GM10266 (cell line): ENCODE measurements around the gene BRD3.

ENCODE experiments used
- DNase-seq: peaks from one replicate; pipeline ENCODE4 v3.0.0; 2012; ENCODE audit errors: extremely low spot score
- CTCF ChIP-seq: IDR thresholded peaks from 2 replicates; pipeline ENCODE4 v1.5.1; 2012; ENCODE audit warnings: mild to moderate bottlenecking, low read depth; ENCODE audit not compliant: control insufficient read depth, insufficient read depth; ENCODE audit errors: missing control alignments

BRD3 gene

GRCh38 chr9:134004881-134005280 is 62.9 kb downstream of the BRD3 start:
- no peak for TF ChIP-seq CTCF
- no peak for DNase-seq

GRCh38 chr9:134004131-134004873 is 63.5 kb downstream of the BRD3 start:
- DNase-seq: no peak
- TF ChIP-seq CTCF: no peak

DNA sequence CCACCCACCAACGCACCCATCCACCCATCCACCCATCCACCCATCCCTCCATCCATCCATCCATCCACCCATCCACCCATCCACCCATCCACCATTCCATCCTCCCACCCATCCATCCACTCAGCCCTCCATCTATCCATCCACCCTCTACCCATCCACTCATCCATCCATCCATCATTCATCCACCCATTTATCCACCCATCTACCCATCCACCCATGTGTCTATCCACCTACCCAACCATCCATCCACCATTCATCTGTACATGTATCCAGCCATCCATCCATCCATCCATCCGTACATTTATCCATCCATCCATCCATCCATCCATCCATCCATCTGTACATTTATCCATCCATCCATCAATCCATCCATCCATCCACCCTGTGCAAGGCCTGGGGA is 64.6 kb downstream of the BRD3 start:
- TF ChIP-seq CTCF: no peak
- no peak for DNase-seq

GRCh38 chr9:134002796-134003195 is 65.0 kb downstream of the BRD3 start:
- TF ChIP-seq CTCF: no peak
- no peak for DNase-seq

DNA sequence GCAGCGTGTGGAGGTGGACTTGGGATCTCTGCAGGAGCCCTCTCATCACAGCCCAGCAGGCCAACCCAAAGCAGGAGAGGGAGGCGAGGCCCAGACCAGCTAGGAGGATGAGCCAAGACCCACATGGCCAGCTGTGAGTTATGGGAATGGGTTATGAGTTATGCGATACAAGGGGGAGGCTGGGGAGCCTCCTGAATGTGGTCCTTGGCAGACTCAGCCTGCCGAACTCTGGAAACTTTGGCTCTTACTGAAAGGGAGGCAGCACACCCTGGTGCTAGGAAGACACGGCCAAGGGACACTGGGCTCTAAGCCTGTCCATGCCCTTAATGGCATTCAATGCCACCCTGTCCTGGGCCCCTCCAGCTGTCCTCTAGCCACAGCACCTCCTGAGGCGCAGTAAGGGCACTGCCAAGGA is 68.0 kb downstream of the BRD3 start:
- no peak for DNase-seq
- no peak for TF ChIP-seq CTCF

DNA sequence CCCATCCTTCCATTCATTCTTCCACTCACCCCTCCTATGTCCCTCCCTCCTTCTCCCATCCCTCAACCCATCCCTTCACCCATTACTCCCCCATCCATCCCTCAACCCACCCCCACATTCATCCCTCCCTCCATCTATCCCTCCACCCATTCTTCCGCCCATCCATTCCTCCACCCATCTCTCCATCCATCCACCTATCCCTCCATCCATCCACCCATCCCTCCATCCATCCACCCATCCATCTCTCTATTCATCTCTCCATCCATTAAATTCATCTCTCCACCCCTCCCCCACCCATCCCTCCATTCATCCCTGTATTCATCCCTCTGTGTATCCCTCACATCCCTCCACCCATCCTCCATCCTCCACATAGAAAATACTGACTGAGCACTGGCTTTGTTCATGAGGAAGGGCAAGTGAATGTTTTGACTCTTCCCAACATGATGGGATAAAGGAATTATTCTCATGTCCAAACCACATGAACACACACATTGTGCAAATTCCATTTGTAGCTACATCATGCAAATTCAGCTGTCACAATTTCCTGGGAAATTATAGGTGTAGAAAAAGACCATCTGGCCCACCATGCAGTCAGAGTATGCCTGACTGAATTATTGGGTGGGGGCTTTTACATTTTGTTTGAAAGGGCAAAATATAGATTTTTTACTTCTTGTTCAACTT is 68.8 kb downstream of the BRD3 start:
- TF ChIP-seq CTCF: no peak
- DNase-seq: no peak

DNA sequence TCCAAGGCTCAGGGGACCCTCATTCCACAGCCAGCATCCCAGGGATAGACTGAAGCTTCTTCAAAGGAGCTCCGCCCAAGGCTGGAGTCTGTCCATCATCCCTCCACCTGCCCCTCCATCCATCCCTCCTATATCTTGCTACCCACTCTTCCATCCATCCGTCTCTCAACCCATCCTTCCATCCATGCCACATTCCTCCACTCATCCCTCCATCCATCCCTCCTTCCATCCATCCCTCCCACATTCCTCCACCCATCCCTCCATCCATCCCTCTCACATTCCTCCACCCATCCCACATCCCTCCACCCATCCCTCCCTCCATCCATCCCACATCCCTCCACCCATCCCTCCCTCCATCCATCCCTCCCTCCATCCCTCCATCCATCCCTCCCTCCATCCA is 70.2 kb downstream of the BRD3 start:
- TF ChIP-seq CTCF: no peak
- DNase-seq: no peak
